Fibroblast of mammary gland (primary cell): ENCODE results near the gene SLC15A5.

ENCODE experiments used
- DNase-seq: peaks from one replicate; pipeline ENCODE4 v3.0.0-alpha.2; 2010; ENCODE audit warnings: low read depth
- H3K4me3 ChIP-seq: 2 replicates; pipeline ENCODE4 v1.5.1; 2011; ENCODE audit warnings: low read depth, mild to moderate bottlenecking, low read length, moderate library complexity; ENCODE audit not compliant: control insufficient read depth
- CTCF ChIP-seq: conservative IDR thresholded peaks from 2 replicates; pipeline ENCODE4 v1.5.1; 2011; ENCODE audit warnings: low read depth, low read length, inconsistent platforms; ENCODE audit not compliant: control insufficient read depth, insufficient read depth

Gene SLC15A5

GRCh38 chr12:16225692-16226091 is 51.8 kb downstream of the SLC15A5 start:
- TF ChIP-seq CTCF, result no peak
- no peak for DNase-seq
- no peak overlapping the region for H3K4me3 ChIP-seq

GRCh38 chr12:16224196-16224595 is 53.3 kb downstream of the SLC15A5 start:
- no peak for TF ChIP-seq CTCF
- H3K4me3 ChIP-seq, result no peak overlapping the region
- no peak for DNase-seq

GRCh38 chr12:16221776-16222175 is 55.7 kb downstream of the SLC15A5 start:
- no peak for TF ChIP-seq CTCF
- DNase-seq, result no peak
- H3K4me3 ChIP-seq, result no peak overlapping the region

- H3K4me3 ChIP-seq, result no peak overlapping the region
- no peak for TF ChIP-seq CTCF
- no peak for DNase-seq
These were observed 57.4 kb downstream of the SLC15A5 start for GRCh38 chr12:16220120-16220519.

- DNase-seq, result no peak
- H3K4me3 ChIP-seq, result no peak overlapping the region
These were observed 58.3 kb downstream of the SLC15A5 start for GRCh38 chr12:16218934-16219751.

GRCh38 chr12:16218234-16218633 is 59.3 kb downstream of the SLC15A5 start:
- H3K4me3 ChIP-seq, result no peak overlapping the region
- no peak for TF ChIP-seq CTCF
- DNase-seq, result peak; percentile 11

More at GRCh38 chr12:16218934-16219751, 58.3 kb downstream of the SLC15A5 start:
- no peak for TF ChIP-seq CTCF
